Gastroesophageal sphincter (tissue), 4 donors: ENCODE data around the gene IFIH1. TPM values are rescaled to one million over a fixed set of nuclear protein-coding genes. Genes with fewer than 3 reads are reported as not detected.

Experiments used
- ATAC-seq: fragments of 150-250 bp; one replicate; pipeline ENCODE4 v1.9.1; 2016; ENCODE audit warnings: mild to moderate bottlenecking, moderate library complexity
- H3K27ac ChIP-seq, 4 donors: fragments of 200-600 bp; sonication (generic) in 3 of 4; 1 replicate in 3 of 4; 2 replicates in 1 of 4; pipeline ENCODE4 v1.5.1; 2016 to 2019
- H3K27me3 ChIP-seq: fragments of 200-600 bp; sonication (generic); one replicate; pipeline ENCODE4 v1.5.1; 2019
- H3K36me3 ChIP-seq, 2 donors: fragments of 200-600 bp; sonication (generic); one replicate each; pipeline ENCODE4 v1.5.1; 2019; ENCODE audit warnings: control low read depth in 1 of 2
- H3K4me1 ChIP-seq, 3 donors: fragments of 200-600 bp; sonication (generic); 1 replicate in 2 of 3; 2 replicates in 1 of 3; pipeline ENCODE4 v1.5.1; 2016 to 2019; ENCODE audit warnings: control low read depth in 2 of 3
- H3K4me3 ChIP-seq, 2 donors: fragments of 200-600 bp; sonication (generic); one replicate each; pipeline ENCODE4 v1.5.1; 2019; ENCODE audit warnings: mild to moderate bottlenecking in 1 of 2, moderate library complexity in 1 of 2
- H3K9me3 ChIP-seq, 3 donors: fragments of 200-600 bp; sonication (generic); one replicate each; pipeline ENCODE4 v1.5.1; 2017 to 2019; ENCODE audit warnings: control low read depth in 2 of 3
- EP300 ChIP-seq: sonication (generic); formaldehyde crosslinking; IDR thresholded peaks from one replicate; pipeline ENCODE4 v1.6.1; 2017; ENCODE audit warnings: antibody characterized with exemption, mild to moderate bottlenecking
- POLR2A ChIP-seq, 2 donors: fragments of 450-650 bp; IDR thresholded peaks; one replicate each; pipeline ENCODE4 v1.6.1; 2017; ENCODE audit warnings: antibody characterized with exemption in 2 of 2, mild to moderate bottlenecking in 2 of 2, moderate library complexity in 1 of 2
- POLR2AphosphoS5 ChIP-seq: sonication (generic); formaldehyde crosslinking; IDR thresholded peaks from one replicate; pipeline ENCODE4 v1.6.1; 2017; ENCODE audit warnings: antibody characterized with exemption
- WGBS, 2 donors: methylation state at CpG; one replicate each; pipeline ENCODE4 v1.1.5; 2018; ENCODE audit warnings: low coverage in 1 of 2; 5-methylcytosine and 5-hydroxymethylcytosine counted together
- total RNA-seq, 4 donors: library from RNA; depleted of rRNA; stranded (reverse); fragments of >200 nt; gene quantifications; one replicate each; pipeline ENCODE4 v1.1.0, GENCODE V29; 2016
- TF ChIP-seq, protein P1 (sequence below), 4 experiments: fragments of 200-600 bp in 2 of 4; fragments of 450-650 bp in 2 of 4; sonication (generic) in 1 of 4; IDR thresholded peaks; one replicate each; pipeline ENCODE4 v1.5.1; 2017 to 2019; ENCODE audit warnings: antibody characterized with exemption in 4 of 4, mild to moderate bottlenecking in 2 of 4, moderate library complexity in 2 of 4

IFIH1 gene
- total RNA-seq, 4 donors from 2014 or later = 7.1 to 24.1 (median 16.1) TPM

DNA sequence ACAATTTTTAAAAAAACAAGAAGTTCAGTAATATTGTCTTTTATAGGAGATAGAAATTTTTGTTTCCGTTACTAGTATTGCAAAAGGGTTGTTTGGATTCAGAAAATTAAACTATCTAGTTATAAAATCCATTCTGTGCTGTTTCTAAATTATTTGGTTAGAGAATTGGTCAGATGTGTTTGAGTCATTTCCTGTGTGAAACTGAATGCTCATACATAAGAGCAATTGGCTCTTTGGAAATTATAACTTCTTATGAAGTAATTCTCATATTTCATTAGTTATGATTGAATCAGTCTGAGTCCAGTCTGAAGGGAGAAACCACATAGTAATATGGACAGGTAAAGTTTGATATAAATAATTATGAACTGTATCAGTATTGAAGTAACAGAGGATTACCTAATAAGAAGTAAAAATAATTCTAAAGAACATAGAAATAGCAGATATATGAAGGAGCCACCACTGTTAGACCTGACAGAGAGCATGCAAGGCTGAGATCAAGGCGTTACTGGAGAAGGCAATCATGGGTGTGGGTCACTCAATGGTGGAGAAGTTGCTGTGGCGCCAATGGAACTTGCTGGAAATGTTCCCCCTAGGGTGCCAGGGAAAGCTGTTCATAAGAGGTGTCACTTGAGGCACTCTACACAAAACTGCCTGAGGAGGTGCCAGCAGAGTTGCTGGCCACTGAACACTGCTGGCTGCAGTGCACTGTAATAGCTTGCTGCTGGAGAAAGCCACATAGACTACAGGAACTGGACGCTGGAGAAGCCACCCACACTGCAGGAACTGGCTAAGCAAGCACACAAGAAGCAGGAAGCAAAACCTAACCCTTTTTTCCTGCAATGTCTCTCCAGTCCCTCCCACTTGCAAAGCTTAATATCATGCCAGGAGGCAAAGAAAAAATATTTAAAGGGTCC is 57.2 kb downstream of the IFIH1 start:
- peak overlapping the region in 3 of 4 donors; percentile 40 to 69 (median 66) for H3K27ac ChIP-seq
- 75 to 86% methylated on average over 3 of the region's 4 CpGs for WGBS, 2 donors
- no peaks in the 10 kb centered on the region for H3K9me3 ChIP-seq
- H3K4me1 ChIP-seq = peaks cover 0 to 12% (median 0%) of the 10 kb centered on the region in 3 donors
- ATAC-seq = peak; percentile 79
- peaks cover 0 to 8% of the 10 kb centered on the region in 2 donors for H3K36me3 ChIP-seq
- H3K27me3 ChIP-seq = no peaks in the 10 kb centered on the region
- TF ChIP-seq EP300 (no peak), POLR2AphosphoS5 (no peak), POLR2A (IDR thresholded peaks at IDR 0.05) (no peak)
- TF ChIP-seq, protein P1, sequence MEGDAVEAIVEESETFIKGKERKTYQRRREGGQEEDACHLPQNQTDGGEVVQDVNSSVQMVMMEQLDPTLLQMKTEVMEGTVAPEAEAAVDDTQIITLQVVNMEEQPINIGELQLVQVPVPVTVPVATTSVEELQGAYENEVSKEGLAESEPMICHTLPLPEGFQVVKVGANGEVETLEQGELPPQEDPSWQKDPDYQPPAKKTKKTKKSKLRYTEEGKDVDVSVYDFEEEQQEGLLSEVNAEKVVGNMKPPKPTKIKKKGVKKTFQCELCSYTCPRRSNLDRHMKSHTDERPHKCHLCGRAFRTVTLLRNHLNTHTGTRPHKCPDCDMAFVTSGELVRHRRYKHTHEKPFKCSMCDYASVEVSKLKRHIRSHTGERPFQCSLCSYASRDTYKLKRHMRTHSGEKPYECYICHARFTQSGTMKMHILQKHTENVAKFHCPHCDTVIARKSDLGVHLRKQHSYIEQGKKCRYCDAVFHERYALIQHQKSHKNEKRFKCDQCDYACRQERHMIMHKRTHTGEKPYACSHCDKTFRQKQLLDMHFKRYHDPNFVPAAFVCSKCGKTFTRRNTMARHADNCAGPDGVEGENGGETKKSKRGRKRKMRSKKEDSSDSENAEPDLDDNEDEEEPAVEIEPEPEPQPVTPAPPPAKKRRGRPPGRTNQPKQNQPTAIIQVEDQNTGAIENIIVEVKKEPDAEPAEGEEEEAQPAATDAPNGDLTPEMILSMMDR (IDR thresholded peaks at IDR 0.05) = no peak
- H3K4me3 ChIP-seq = no peak overlapping the region

GRCh38 chr2:162258686-162259085 is 59.8 kb downstream of the IFIH1 start:
- peaks cover 0 to 12% (median 0%) of the 10 kb centered on the region in 3 donors for H3K4me1 ChIP-seq
- ATAC-seq = no peak
- TF ChIP-seq EP300 = no peak
- TF ChIP-seq POLR2A (IDR thresholded peaks at IDR 0.05) = no peak
- TF ChIP-seq, protein P1 (IDR thresholded peaks at IDR 0.05) = no peak
- TF ChIP-seq POLR2AphosphoS5 = no peak
- WGBS, 2 donors = 71 to 78% methylated on average over 2 of the region's 2 CpGs
- H3K27ac ChIP-seq = no peak overlapping the region
- H3K27me3 ChIP-seq = no peaks in the 10 kb centered on the region
- H3K9me3 ChIP-seq = no peaks in the 10 kb centered on the region
- no peak overlapping the region for H3K4me3 ChIP-seq
- no peaks in the 10 kb centered on the region for H3K36me3 ChIP-seq

DNA sequence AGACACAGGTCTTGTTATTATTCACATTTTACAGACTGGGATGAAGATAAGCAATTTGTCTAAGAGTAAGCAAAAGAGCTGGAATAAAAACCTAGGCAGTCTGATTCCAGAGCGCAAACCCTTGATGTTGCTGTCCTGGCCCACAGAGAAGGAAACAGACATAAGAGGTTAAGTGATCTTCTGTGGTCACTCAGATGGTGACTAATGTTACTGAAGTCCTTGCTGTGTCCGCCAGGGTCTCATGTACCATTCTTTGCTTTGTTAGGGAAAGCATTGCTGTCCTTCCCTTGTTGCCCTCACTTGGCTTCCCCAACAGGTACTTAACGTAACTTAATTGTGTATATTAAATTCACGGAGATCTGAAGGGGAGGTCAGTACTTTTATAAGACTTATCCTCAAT is 60.3 kb downstream of the IFIH1 start:
- H3K4me1 ChIP-seq = peaks cover 0 to 12% (median 0%) of the 10 kb centered on the region in 3 donors
- no peak for ATAC-seq
- no peak overlapping the region for H3K4me3 ChIP-seq
- no peak for TF ChIP-seq EP300
- no peak for TF ChIP-seq POLR2A (IDR thresholded peaks at IDR 0.05)
- TF ChIP-seq POLR2AphosphoS5 = no peak
- TF ChIP-seq, protein P1 (IDR thresholded peaks at IDR 0.05) = no peak
- no peaks in the 10 kb centered on the region for H3K36me3 ChIP-seq
- no peak overlapping the region for H3K27ac ChIP-seq
- no peaks in the 10 kb centered on the region for H3K9me3 ChIP-seq
- 86 to 88% methylated on average over 3 to 4 of the region's 4 CpGs for WGBS, 2 donors
- H3K27me3 ChIP-seq = no peaks in the 10 kb centered on the region

- H3K9me3 ChIP-seq = no peaks in the 10 kb centered on the region
- TF ChIP-seq POLR2A (IDR thresholded peaks at IDR 0.05) = no peak
- TF ChIP-seq, protein P1 (IDR thresholded peaks at IDR 0.05) = no peak
- TF ChIP-seq EP300 = no peak
- TF ChIP-seq POLR2AphosphoS5 = no peak
- no peaks in the 10 kb centered on the region for H3K27me3 ChIP-seq
- no peaks in the 10 kb centered on the region for H3K36me3 ChIP-seq
- WGBS, 2 donors = 16 to 50% methylated on average over 1 of the region's 1 CpG
- no peak overlapping the region for H3K4me3 ChIP-seq
- H3K27ac ChIP-seq = no peak overlapping the region
- ATAC-seq = no peak
- peaks cover 0 to 12% (median 0%) of the 10 kb centered on the region in 3 donors for H3K4me1 ChIP-seq
Measured at GRCh38 chr2:162257425-162257824, 61.1 kb downstream of the IFIH1 start.

DNA sequence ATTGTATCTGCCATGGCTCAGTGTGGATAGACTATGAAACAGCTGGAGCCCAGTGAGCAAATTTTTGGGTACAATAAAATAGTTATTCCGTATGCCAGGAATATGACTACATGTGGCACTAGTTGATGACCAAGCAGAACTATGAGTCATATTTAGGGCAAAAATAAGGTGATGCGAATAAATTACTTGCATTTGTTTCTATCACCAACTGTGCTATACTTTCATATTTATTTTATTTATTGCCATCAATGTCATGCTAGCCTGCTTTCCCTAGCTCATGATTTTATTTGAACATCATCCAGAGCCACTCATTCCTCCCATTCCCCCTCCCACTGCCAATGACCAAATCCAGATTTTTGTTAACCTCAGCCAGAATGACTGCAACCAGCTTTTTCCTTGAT is 61.9 kb downstream of the IFIH1 start:
- peaks cover 0 to 10% (median 0%) of the 10 kb centered on the region in 3 donors for H3K4me1 ChIP-seq
- no peak for ATAC-seq
- WGBS, 2 donors = 27 to 44% methylated on average over 2 of the region's 2 CpGs
- H3K36me3 ChIP-seq = no peaks in the 10 kb centered on the region
- H3K9me3 ChIP-seq = no peaks in the 10 kb centered on the region
- H3K27ac ChIP-seq = no peak overlapping the region
- no peaks in the 10 kb centered on the region for H3K27me3 ChIP-seq
- TF ChIP-seq, protein P1 (IDR thresholded peaks at IDR 0.05) = no peak
- peak; percentile 40 for TF ChIP-seq POLR2AphosphoS5
- H3K4me3 ChIP-seq = no peak overlapping the region
